Duodenal mucosa (tissue), 2 donors: Measurements from ENCODE around the gene NAA15.
"Not testable (repeated sequence)": the region's sequence is repeated elsewhere in the genome, so short reads cannot be mapped to it uniquely, and the experiment has no call there.

Experiments
- H3K27ac ChIP-seq: one replicate; pipeline ENCODE4 v1.7.0; 2013; ENCODE audit warnings: low read depth, low read length
- H3K27me3 ChIP-seq, 2 donors: one replicate each; pipeline ENCODE4 v1.7.0; 2013; ENCODE audit warnings: low read length in 2 of 2, control low read depth in 1 of 2; ENCODE audit not compliant: insufficient read depth in 2 of 2, control insufficient read depth in 1 of 2
- H3K36me3 ChIP-seq, 2 donors: one replicate each; pipeline ENCODE4 v1.7.0; 2013; ENCODE audit warnings: low read length in 2 of 2, control low read depth in 1 of 2; ENCODE audit not compliant: insufficient read depth in 2 of 2, control insufficient read depth in 1 of 2
- H3K4me1 ChIP-seq, 2 donors: one replicate each; pipeline ENCODE4 v1.7.0; 2013; ENCODE audit warnings: low read length in 2 of 2, control low read depth in 1 of 2; ENCODE audit not compliant: insufficient read depth in 2 of 2, control insufficient read depth in 1 of 2
- H3K4me3 ChIP-seq, 2 donors: one replicate each; pipeline ENCODE4 v1.7.0; 2013; ENCODE audit warnings: low read length in 2 of 2, low read depth in 1 of 2
- H3K9ac ChIP-seq, 2 donors: one replicate each; pipeline ENCODE4 v1.7.0; 2013; ENCODE audit warnings: low read length in 2 of 2, low read depth in 1 of 2
- H3K9me3 ChIP-seq, 2 donors: one replicate each; pipeline ENCODE4 v1.7.0; 2013; ENCODE audit warnings: low read length in 2 of 2, control low read depth in 1 of 2; ENCODE audit not compliant: control insufficient read depth in 1 of 2

Gene NAA15

GRCh38 chr4:139391731-139392130 is 90.4 kb downstream of the NAA15 start:
- H3K36me3 ChIP-seq, result peaks cover 10 to 35% of the 10 kb centered on the region in 2 donors

GRCh38 chr4:139392797-139393196 is 91.5 kb downstream of the NAA15 start:
- Histone ChIP-seq H3K27me3 (no peaks in the 10 kb centered on the region), H3K9ac (no peak overlapping the region), H3K36me3 (peaks cover 8 to 31% of the 10 kb centered on the region in 2 donors), H3K4me3 (no peak overlapping the region), H3K27ac (no peak overlapping the region), H3K4me1 (no peaks in the 10 kb centered on the region), H3K9me3 (no peaks in the 10 kb centered on the region)

More at GRCh38 chr4:139391731-139392130, 90.4 kb downstream of the NAA15 start:
- Histone ChIP-seq H3K4me3 (no peak overlapping the region), H3K4me1 (no peaks in the 10 kb centered on the region), H3K9me3 (no peaks in the 10 kb centered on the region), H3K27ac (no peak overlapping the region), H3K9ac (no peak overlapping the region), H3K27me3 (no peaks in the 10 kb centered on the region)

- Histone ChIP-seq H3K27ac (no peak overlapping the region), H3K9me3 (no peaks in the 10 kb centered on the region), H3K9ac (no peak overlapping the region), H3K4me3 (no peak overlapping the region), H3K36me3 (peaks cover 0 to 2% of the 10 kb centered on the region in 2 donors), H3K27me3 (no peaks in the 10 kb centered on the region), H3K4me1 (no peaks in the 10 kb centered on the region)
Measured at GRCh38 chr4:139401368-139401767, 100.1 kb downstream of the NAA15 start.

GRCh38 chr4:139402436-139402835 is 101.1 kb downstream of the NAA15 start:
- Histone ChIP-seq H3K4me3 (no peak overlapping the region), H3K36me3 (peaks cover 0 to 2% of the 10 kb centered on the region in 2 donors), H3K9ac (no peak overlapping the region), H3K9me3 (no peaks in the 10 kb centered on the region), H3K27ac (no peak overlapping the region), H3K27me3 (no peaks in the 10 kb centered on the region), H3K4me1 (no peaks in the 10 kb centered on the region)

GRCh38 chr4:139403462-139403861 is 102.2 kb downstream of the NAA15 start:
- Histone ChIP-seq H3K4me1 (no peaks in the 10 kb centered on the region), H3K9ac (no peak overlapping the region), H3K27me3 (no peaks in the 10 kb centered on the region), H3K27ac (no peak overlapping the region), H3K4me3 (no peak overlapping the region), H3K36me3 (peaks cover 0 to 2% of the 10 kb centered on the region in 2 donors), H3K9me3 (no peaks in the 10 kb centered on the region)

GRCh38 chr4:139410312-139410711 is 109.0 kb downstream of the NAA15 start:
- Histone ChIP-seq H3K4me3 (no peak overlapping the region), H3K36me3 (no peaks in the 10 kb centered on the region), H3K9me3 (no peaks in the 10 kb centered on the region), H3K27me3 (no peaks in the 10 kb centered on the region), H3K27ac (no peak overlapping the region), H3K9ac (no peak overlapping the region), H3K4me1 (no peaks in the 10 kb centered on the region)

GRCh38 chr4:139414671-139415210 is 113.4 kb downstream of the NAA15 start:
- not testable (repeated sequence) for H3K4me1 ChIP-seq, H3K9me3 ChIP-seq, H3K27ac ChIP-seq, H3K9ac ChIP-seq, H3K4me3 ChIP-seq, H3K27me3 ChIP-seq, H3K36me3 ChIP-seq

GRCh38 chr4:139416073-139416673 is 114.9 kb downstream of the NAA15 start:
- Histone ChIP-seq H3K4me1 (peaks cover 3 to 4% of the 10 kb centered on the region in 2 donors), H3K4me3 (no peak overlapping the region), H3K9me3 (peaks cover 0 to 2% of the 10 kb centered on the region in 2 donors), H3K36me3 (peaks cover 0 to 4% of the 10 kb centered on the region in 2 donors), H3K27me3 (no peaks in the 10 kb centered on the region), H3K27ac (no peak overlapping the region), H3K9ac (no peak overlapping the region)

- Histone ChIP-seq H3K27me3 (no peaks in the 10 kb centered on the region), H3K9me3 (peaks cover 0 to 2% of the 10 kb centered on the region in 2 donors), H3K9ac (no peak overlapping the region), H3K4me3 (no peak overlapping the region), H3K36me3 (peaks cover 0 to 4% of the 10 kb centered on the region in 2 donors), H3K4me1 (peaks cover 3 to 4% of the 10 kb centered on the region in 2 donors), H3K27ac (no peak overlapping the region)
Measured at GRCh38 chr4:139419388-139419914, 118.1 kb downstream of the NAA15 start.

- no peaks in the 10 kb centered on the region for H3K27me3 ChIP-seq
- H3K4me1 ChIP-seq, result peaks cover 3 to 4% of the 10 kb centered on the region in 2 donors
- H3K9me3 ChIP-seq, result peaks cover 0 to 2% of the 10 kb centered on the region in 2 donors
- peaks cover 0 to 4% of the 10 kb centered on the region in 2 donors for H3K36me3 ChIP-seq
- no peak overlapping the region for H3K27ac ChIP-seq
- no peak overlapping the region for H3K4me3 ChIP-seq
- H3K9ac ChIP-seq, result no peak overlapping the region
Measured at GRCh38 chr4:139420652-139421051, 119.3 kb downstream of the NAA15 start.
